HCT116 (cell line): Measurements from ENCODE around the gene MORN5.

Experiments
- CTCF ChIP-seq, 3 experiments: fragments of 200-600 bp in 1 of 3; sonication (generic) in 1 of 3; IDR thresholded peaks in 2 of 3; conservative IDR thresholded peaks in 1 of 3; 2 replicates each; pipeline ENCODE4 v1.5.1; 2012 to 2017; ENCODE audit warnings: low read depth in 2 of 3, low read length in 2 of 3, antibody characterized with exemption in 1 of 3, borderline replicate concordance in 1 of 3, control low read depth in 1 of 3, mild to moderate bottlenecking in 1 of 3, mixed read lengths in 1 of 3, mixed run types in 1 of 3, moderate library complexity in 1 of 3; ENCODE audit not compliant: insufficient read depth in 1 of 3
- EGR1 ChIP-seq: IDR thresholded peaks from 2 replicates; pipeline ENCODE4 v1.6.1; 2012; ENCODE audit warnings: low read depth
- EZH2 ChIP-seq: fragments of 200-600 bp; sonication (generic); IDR thresholded peaks from 2 replicates; pipeline ENCODE4 v1.6.1; 2017; ENCODE audit warnings: antibody characterized with exemption, mixed run types
- EZH2phosphoT487 ChIP-seq: fragments of 200-600 bp; IDR thresholded peaks from 2 replicates; pipeline ENCODE4 v1.6.1; 2018; ENCODE audit warnings: antibody characterized with exemption, borderline replicate concordance
- POLR2A ChIP-seq: IDR thresholded peaks from 2 replicates; pipeline ENCODE4 v1.7.0; 2011; ENCODE audit warnings: borderline replicate concordance; ENCODE audit not compliant: insufficient read depth, insufficient read length; ENCODE audit errors: extremely low read depth
- POLR2AphosphoS5 ChIP-seq: IDR thresholded peaks from 2 replicates; pipeline ENCODE4 v1.6.1; 2011; ENCODE audit warnings: mild to moderate bottlenecking, low read depth, low read length, moderate library complexity
- RAD21 ChIP-seq: IDR thresholded peaks from 2 replicates; pipeline ENCODE4 v1.6.1; 2012; ENCODE audit warnings: low read depth, mild to moderate bottlenecking
- ZBTB33 ChIP-seq: IDR thresholded peaks from 2 replicates; pipeline ENCODE4 v1.6.1; 2011; ENCODE audit warnings: mild to moderate bottlenecking, low read length, moderate library complexity; ENCODE audit not compliant: insufficient replicate concordance; ENCODE audit errors: extremely low read depth
- ZFX ChIP-seq: fragments of 450-650 bp; IDR thresholded peaks from 2 replicates; pipeline ENCODE4 v1.6.1; 2017
- ZNF274 ChIP-seq: fragments of 200-500 bp; sonication (Bioruptor generic); IDR thresholded peaks from 2 replicates; pipeline ENCODE4 v1.6.1; 2014; ENCODE audit warnings: mild to moderate bottlenecking, low read depth, low read length, inconsistent platforms

- TF ChIP-seq POLR2AphosphoS5 (no peak), CTCF (IDR thresholded peaks at IDR 0.05 in 2 of 3, conservative IDR thresholded peaks at IDR 0.05 in 1 of 3; ENCODE audit: borderline replicate concordance in 1 of 3, insufficient read depth in 1 of 3, low read depth in 2 of 3, low read length in 2 of 3) (no peak), ZBTB33 (no peak), ZNF274 (no peak), EZH2 (no peak), POLR2A (no peak), RAD21 (no peak), EZH2phosphoT487 (no peak), ZFX (no peak), EGR1 (no peak)
These were observed 73.1 kb downstream of the MORN5 start for GRCh38 chr9:122232796-122233306.
